ENCODE results near the gene ZP2.

ZP2 gene

GRCh38 chr16:21166561-21166961, 44.8 kb downstream of the ZP2 start:
- H3K36me3 ChIP-seq (ENCODE audit: control insufficient read depth in 1 of 2, insufficient read depth in 2 of 2, low read depth in 1 of 2, low read length in 2 of 2): peaks cover 22 to 69% of the 10 kb centered on the region in 2 experiments
- no peak overlapping the region for H3K23ac ChIP-seq (ENCODE audit: low read length in 2 of 2)
- WGBS: 92% methylated on average over 9 of the region's 9 CpGs
- H3K4me2 ChIP-seq (ENCODE audit: low read length, poor library complexity, severe bottlenecking): no peak overlapping the region
- no peak overlapping the region for H4K8ac ChIP-seq (ENCODE audit: low read length)
- no peak overlapping the region for H3K14ac ChIP-seq (ENCODE audit: low read length in 2 of 2)
- no peak overlapping the region for H2AFZ ChIP-seq (ENCODE audit: low read depth, low read length)
- H3K27ac ChIP-seq (ENCODE audit: low read length, poor library complexity, severe bottlenecking): no peak overlapping the region
- no peak overlapping the region for H2BK5ac ChIP-seq (ENCODE audit: low read depth, low read length, poor library complexity, severe bottlenecking)
- peaks cover 4% of the 10 kb centered on the region for H3K79me1 ChIP-seq (replicated peaks; ENCODE audit: low read length, poor library complexity, severe bottlenecking)
- H3K4ac ChIP-seq (ENCODE audit: low read depth in 1 of 2, low read length in 2 of 2): no peak overlapping the region
- H3K9me3 ChIP-seq (ENCODE audit: control insufficient read depth, low read length): no peaks in the 10 kb centered on the region
- no peak overlapping the region for H3K4me3 ChIP-seq (ENCODE audit: insufficient read depth in 1 of 2, low read depth in 1 of 2, low read length in 2 of 2)
- peak; percentile 28 for DNase-seq
- H2BK120ac ChIP-seq (ENCODE audit: low read depth, low read length): no peak overlapping the region
- peaks cover 18% of the 10 kb centered on the region for H3K4me1 ChIP-seq (ENCODE audit: control insufficient read depth, insufficient read depth, low read depth, low read length)
- H2BK12ac ChIP-seq (ENCODE audit: low read length in 2 of 2): no peak overlapping the region
- H3K27me3 ChIP-seq (ENCODE audit: control insufficient read depth in 1 of 2, insufficient read depth in 1 of 2, low read length in 2 of 2): no peaks in the 10 kb centered on the region
- no peak overlapping the region for H4K91ac ChIP-seq (ENCODE audit: low read length)
- H2BK15ac ChIP-seq (ENCODE audit: low read depth, poor library complexity, severe bottlenecking): no peak overlapping the region
- H2AK5ac ChIP-seq (ENCODE audit: low read length, severe bottlenecking): no peak overlapping the region
- H3K9ac ChIP-seq (ENCODE audit: low read length): no peak overlapping the region
- H3K18ac ChIP-seq (ENCODE audit: low read depth in 1 of 2, low read length in 2 of 2): no peak overlapping the region

GRCh38 chr16:21164521-21165168, 46.7 kb downstream of the ZP2 start:
- Histone ChIP-seq H3K18ac (ENCODE audit: low read depth in 1 of 2, low read length in 2 of 2) (no peak overlapping the region), H3K79me1 (replicated peaks; ENCODE audit: low read length, poor library complexity, severe bottlenecking) (peaks cover 5% of the 10 kb centered on the region), H3K27ac (ENCODE audit: low read length, poor library complexity, severe bottlenecking) (no peak overlapping the region), H3K9ac (ENCODE audit: low read length) (no peak overlapping the region), H3K4ac (ENCODE audit: low read depth in 1 of 2, low read length in 2 of 2) (no peak overlapping the region), H4K8ac (ENCODE audit: low read length) (no peak overlapping the region), H3K27me3 (ENCODE audit: control insufficient read depth in 1 of 2, insufficient read depth in 1 of 2, low read length in 2 of 2) (no peaks in the 10 kb centered on the region), H2AK5ac (ENCODE audit: low read length, severe bottlenecking) (no peak overlapping the region), H2AFZ (ENCODE audit: low read depth, low read length) (no peak overlapping the region), H3K4me3 (ENCODE audit: insufficient read depth in 1 of 2, low read depth in 1 of 2, low read length in 2 of 2) (no peak overlapping the region), H3K36me3 (ENCODE audit: control insufficient read depth in 1 of 2, insufficient read depth in 2 of 2, low read depth in 1 of 2, low read length in 2 of 2) (peaks cover 11 to 63% of the 10 kb centered on the region in 2 experiments), H3K14ac (ENCODE audit: low read length in 2 of 2) (no peak overlapping the region), H3K23ac (ENCODE audit: low read length in 2 of 2) (no peak overlapping the region), H2BK15ac (ENCODE audit: low read depth, poor library complexity, severe bottlenecking) (no peak overlapping the region), H3K4me2 (ENCODE audit: low read length, poor library complexity, severe bottlenecking) (no peak overlapping the region), H2BK12ac (ENCODE audit: low read length in 2 of 2) (no peak overlapping the region), H3K9me3 (ENCODE audit: control insufficient read depth, low read length) (no peaks in the 10 kb centered on the region), H2BK120ac (ENCODE audit: low read depth, low read length) (no peak overlapping the region), H3K4me1 (ENCODE audit: control insufficient read depth, insufficient read depth, low read depth, low read length) (peaks cover 19% of the 10 kb centered on the region), H4K91ac (ENCODE audit: low read length) (no peak overlapping the region), H2BK5ac (ENCODE audit: low read depth, low read length, poor library complexity, severe bottlenecking) (no peak overlapping the region)
- DNase-seq: no peak
- WGBS: 96% methylated on average over 7 of the region's 7 CpGs

- Histone ChIP-seq H3K36me3 (ENCODE audit: control insufficient read depth in 1 of 2, insufficient read depth in 2 of 2, low read depth in 1 of 2, low read length in 2 of 2) (peaks cover 11 to 56% of the 10 kb centered on the region in 2 experiments), H3K9ac (ENCODE audit: low read length) (no peak overlapping the region), H3K4me2 (ENCODE audit: low read length, poor library complexity, severe bottlenecking) (no peak overlapping the region), H4K91ac (ENCODE audit: low read length) (no peak overlapping the region), H2BK5ac (ENCODE audit: low read depth, low read length, poor library complexity, severe bottlenecking) (no peak overlapping the region), H3K9me3 (ENCODE audit: control insufficient read depth, low read length) (no peaks in the 10 kb centered on the region), H4K8ac (ENCODE audit: low read length) (no peak overlapping the region), H3K23ac (ENCODE audit: low read length in 2 of 2) (no peak overlapping the region), H2BK15ac (ENCODE audit: low read depth, poor library complexity, severe bottlenecking) (no peak overlapping the region), H3K4me3 (ENCODE audit: insufficient read depth in 1 of 2, low read depth in 1 of 2, low read length in 2 of 2) (no peak overlapping the region), H2AK5ac (ENCODE audit: low read length, severe bottlenecking) (no peak overlapping the region), H3K18ac (ENCODE audit: low read depth in 1 of 2, low read length in 2 of 2) (no peak overlapping the region), H3K27me3 (ENCODE audit: control insufficient read depth in 1 of 2, insufficient read depth in 1 of 2, low read length in 2 of 2) (no peaks in the 10 kb centered on the region), H2AFZ (ENCODE audit: low read depth, low read length) (no peak overlapping the region), H2BK120ac (ENCODE audit: low read depth, low read length) (no peak overlapping the region), H3K14ac (ENCODE audit: low read length in 2 of 2) (no peak overlapping the region), H3K4ac (ENCODE audit: low read depth in 1 of 2, low read length in 2 of 2) (no peak overlapping the region), H3K27ac (ENCODE audit: low read length, poor library complexity, severe bottlenecking) (no peak overlapping the region), H3K79me1 (replicated peaks; ENCODE audit: low read length, poor library complexity, severe bottlenecking) (peaks cover 16% of the 10 kb centered on the region), H2BK12ac (ENCODE audit: low read length in 2 of 2) (no peak overlapping the region), H3K4me1 (ENCODE audit: control insufficient read depth, insufficient read depth, low read depth, low read length) (peaks cover 24% of the 10 kb centered on the region)
- WGBS: 91% methylated on average over 4 of the region's 4 CpGs
- no peak for DNase-seq
Measured at GRCh38 chr16:21163576-21163975, 47.8 kb downstream of the ZP2 start.

GRCh38 chr16:21162661-21163151, 48.7 kb downstream of the ZP2 start:
- Histone ChIP-seq H4K91ac (ENCODE audit: low read length) (no peak overlapping the region), H2AK5ac (ENCODE audit: low read length, severe bottlenecking) (no peak overlapping the region), H3K27ac (ENCODE audit: low read length, poor library complexity, severe bottlenecking) (peak overlapping the region; percentile 24), H3K14ac (ENCODE audit: low read length in 2 of 2) (no peak overlapping the region), H4K8ac (ENCODE audit: low read length) (no peak overlapping the region), H3K4me3 (ENCODE audit: insufficient read depth in 1 of 2, low read depth in 1 of 2, low read length in 2 of 2) (peak overlapping the region in 1 of 2 experiments; percentile 49), H3K79me1 (replicated peaks; ENCODE audit: low read length, poor library complexity, severe bottlenecking) (peaks cover 16% of the 10 kb centered on the region), H3K9me3 (ENCODE audit: control insufficient read depth, low read length) (no peaks in the 10 kb centered on the region), H3K4me2 (ENCODE audit: low read length, poor library complexity, severe bottlenecking) (no peak overlapping the region), H3K18ac (ENCODE audit: low read depth in 1 of 2, low read length in 2 of 2) (no peak overlapping the region), H2AFZ (ENCODE audit: low read depth, low read length) (no peak overlapping the region), H3K9ac (ENCODE audit: low read length) (peak overlapping the region; percentile 42), H3K36me3 (ENCODE audit: control insufficient read depth in 1 of 2, insufficient read depth in 2 of 2, low read depth in 1 of 2, low read length in 2 of 2) (peaks cover 11 to 56% of the 10 kb centered on the region in 2 experiments), H2BK12ac (ENCODE audit: low read length in 2 of 2) (no peak overlapping the region), H3K27me3 (ENCODE audit: control insufficient read depth in 1 of 2, insufficient read depth in 1 of 2, low read length in 2 of 2) (no peaks in the 10 kb centered on the region), H3K23ac (ENCODE audit: low read length in 2 of 2) (no peak overlapping the region), H2BK5ac (ENCODE audit: low read depth, low read length, poor library complexity, severe bottlenecking) (no peak overlapping the region), H2BK15ac (ENCODE audit: low read depth, poor library complexity, severe bottlenecking) (no peak overlapping the region), H2BK120ac (ENCODE audit: low read depth, low read length) (no peak overlapping the region), H3K4ac (ENCODE audit: low read depth in 1 of 2, low read length in 2 of 2) (no peak overlapping the region), H3K4me1 (ENCODE audit: control insufficient read depth, insufficient read depth, low read depth, low read length) (peaks cover 24% of the 10 kb centered on the region)
- DNase-seq: no peak
- 79% methylated on average over 6 of the region's 7 CpGs for WGBS

All from mesenchymal stem cell (in vitro differentiated cells and primary cell).